OCI-LY1 (cell line): ENCODE results near the gene DUSP22.
"Not testable (repeated sequence)": the region's sequence is repeated elsewhere in the genome, so short reads cannot be mapped to it uniquely, and the experiment has no call there.

Source experiments
- H2AFZ ChIP-seq: fragments of 200-600 bp; sonication (generic), shearing (Covaris generic); 2 replicates; pipeline ENCODE4 v1.6.0; 2014; ENCODE audit warnings: antibody characterized with exemption, mild to moderate bottlenecking, low read length
- H3F3A ChIP-seq: fragments of 200-600 bp; sonication (generic), shearing (Covaris generic); 2 replicates; pipeline ENCODE4 v1.6.0; 2014; ENCODE audit warnings: mild to moderate bottlenecking, antibody characterized with exemption, low read length, moderate library complexity; ENCODE audit not compliant: insufficient read depth
- H3K27ac ChIP-seq: fragments of 200-600 bp; sonication (generic); 2 replicates; pipeline ENCODE4 v1.5.1; 2014; ENCODE audit warnings: low read length, mixed run types, mild to moderate bottlenecking, low read depth; ENCODE audit not compliant: poor library complexity, severe bottlenecking
- H3K27me3 ChIP-seq: fragments of 200-600 bp; sonication (generic); 2 replicates; pipeline ENCODE4 v1.6.0; 2014; ENCODE audit warnings: antibody characterized with exemption, mild to moderate bottlenecking, low read length, moderate library complexity; ENCODE audit not compliant: insufficient read depth
- H3K36me3 ChIP-seq: fragments of 200-600 bp; sonication (generic); 2 replicates; pipeline ENCODE4 v1.6.1; 2014; ENCODE audit warnings: mild to moderate bottlenecking, antibody characterized with exemption, low read length, moderate library complexity, mixed read lengths; ENCODE audit not compliant: insufficient read depth
- H3K4me1 ChIP-seq: fragments of 200-600 bp; sonication (generic); 2 replicates; pipeline ENCODE4 v1.5.1; 2014; ENCODE audit warnings: mild to moderate bottlenecking, low read length, moderate library complexity; ENCODE audit not compliant: insufficient read depth, severe bottlenecking
- H3K4me2 ChIP-seq: fragments of 200-600 bp; sonication (generic), shearing (Covaris generic); 2 replicates; pipeline ENCODE4 v1.6.1; 2014; ENCODE audit warnings: low read length
- H3K4me3 ChIP-seq: fragments of 200-600 bp; sonication (generic); 2 replicates; pipeline ENCODE4 v1.5.1; 2014; ENCODE audit warnings: low read length, low read depth, mild to moderate bottlenecking, mixed read lengths; ENCODE audit not compliant: poor library complexity, severe bottlenecking
- H3K79me2 ChIP-seq: fragments of 200-600 bp; shearing (Covaris generic); 2 replicates; pipeline ENCODE4 v1.6.1; 2016; ENCODE audit warnings: mixed run types, low read length, mixed read lengths; ENCODE audit not compliant: insufficient read depth
- H3K9ac ChIP-seq: fragments of 200-600 bp; sonication (generic), shearing (Covaris generic); 2 replicates; pipeline ENCODE4 v1.6.1; 2014; ENCODE audit warnings: mild to moderate bottlenecking, low read length, mixed read lengths
- H3K9me2 ChIP-seq: fragments of 200-600 bp; sonication (generic), shearing (Covaris generic); 2 replicates; pipeline ENCODE4 v1.6.1; 2014; ENCODE audit warnings: low read depth, mild to moderate bottlenecking, low read length, mixed read lengths
- H3K9me3 ChIP-seq: fragments of 200-600 bp; shearing (Covaris generic); 2 replicates; pipeline ENCODE4 v1.6.1; 2014; ENCODE audit warnings: low read length, mixed read lengths
- H4K20me1 ChIP-seq: fragments of 200-600 bp; sonication (generic), shearing (Covaris generic); 2 replicates; pipeline ENCODE4 v1.6.0; 2016; ENCODE audit warnings: mild to moderate bottlenecking, low read length; ENCODE audit not compliant: insufficient read depth
- EZH2 ChIP-seq: fragments of 200-600 bp; sonication (generic), shearing (Covaris generic); IDR thresholded peaks from 2 replicates; pipeline ENCODE4 v1.8.0; 2017; ENCODE audit warnings: borderline replicate concordance, mixed run types, mild to moderate bottlenecking, antibody characterized with exemption, low read length, moderate library complexity, mixed read lengths
- TF ChIP-seq, protein P1 (sequence below): fragments of 200-600 bp; sonication (generic), shearing (Covaris generic); IDR thresholded peaks from 2 replicates; pipeline ENCODE4 v1.5.1; 2017; ENCODE audit warnings: mild to moderate bottlenecking, antibody characterized with exemption, low read length, moderate library complexity, mixed read lengths

The DUSP22 gene

DNA sequence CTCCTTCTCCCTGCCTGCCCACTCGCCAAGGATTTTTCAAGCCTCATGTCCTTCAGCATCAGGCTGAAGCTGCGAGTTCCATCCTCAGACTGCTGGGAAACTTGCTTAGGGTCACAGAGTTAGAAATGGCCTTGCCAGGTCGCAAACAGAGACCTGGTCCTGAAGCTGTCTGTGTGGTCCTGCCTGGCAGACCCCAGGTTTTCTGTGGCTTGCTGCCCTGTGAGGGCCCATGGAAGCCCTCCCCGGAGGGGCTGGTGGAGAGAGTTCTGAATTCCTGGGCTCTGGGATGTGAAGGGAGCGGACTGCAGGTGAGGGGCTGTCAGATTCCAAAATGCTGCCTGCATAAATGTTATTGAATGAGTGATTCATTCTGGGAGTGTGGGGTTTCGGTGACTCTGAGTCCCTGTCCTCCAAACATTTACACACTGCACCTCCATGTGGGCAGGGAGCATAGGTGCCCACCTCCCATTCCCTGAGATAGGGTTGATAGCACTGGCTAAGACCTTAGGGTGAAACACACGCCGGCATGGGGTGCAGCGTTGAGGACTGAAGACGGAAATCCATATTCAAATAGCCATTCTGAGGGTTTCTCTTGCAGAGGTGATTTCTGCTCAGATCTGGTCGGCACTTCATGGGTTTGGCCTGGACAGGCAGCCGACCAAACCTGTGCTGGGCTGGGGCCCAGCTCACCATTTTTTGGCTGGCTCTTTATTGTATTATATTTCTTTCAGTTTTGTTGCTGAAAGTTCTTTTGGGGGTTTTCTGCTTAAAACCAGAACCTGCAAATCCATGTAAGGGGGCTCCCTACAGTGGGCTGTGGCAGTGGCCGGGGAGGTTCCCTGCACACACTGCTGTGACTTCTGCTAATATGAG lies 77.5 kb downstream of the DUSP22 start:
- Histone ChIP-seq H3K9ac (no peak overlapping the region), H4K20me1 (no peaks in the 10 kb centered on the region), H3F3A (no peaks in the 10 kb centered on the region), H3K9me3 (no peaks in the 10 kb centered on the region), H3K36me3 (no peaks in the 10 kb centered on the region), H3K4me1 (peaks cover 50% of the 10 kb centered on the region), H3K27ac (no peak overlapping the region), H3K9me2 (no peaks in the 10 kb centered on the region), H2AFZ (no peak overlapping the region), H3K27me3 (no peaks in the 10 kb centered on the region), H3K4me3 (no peak overlapping the region), H3K4me2 (no peak overlapping the region), H3K79me2 (no peaks in the 10 kb centered on the region)
- TF ChIP-seq, protein P1, sequence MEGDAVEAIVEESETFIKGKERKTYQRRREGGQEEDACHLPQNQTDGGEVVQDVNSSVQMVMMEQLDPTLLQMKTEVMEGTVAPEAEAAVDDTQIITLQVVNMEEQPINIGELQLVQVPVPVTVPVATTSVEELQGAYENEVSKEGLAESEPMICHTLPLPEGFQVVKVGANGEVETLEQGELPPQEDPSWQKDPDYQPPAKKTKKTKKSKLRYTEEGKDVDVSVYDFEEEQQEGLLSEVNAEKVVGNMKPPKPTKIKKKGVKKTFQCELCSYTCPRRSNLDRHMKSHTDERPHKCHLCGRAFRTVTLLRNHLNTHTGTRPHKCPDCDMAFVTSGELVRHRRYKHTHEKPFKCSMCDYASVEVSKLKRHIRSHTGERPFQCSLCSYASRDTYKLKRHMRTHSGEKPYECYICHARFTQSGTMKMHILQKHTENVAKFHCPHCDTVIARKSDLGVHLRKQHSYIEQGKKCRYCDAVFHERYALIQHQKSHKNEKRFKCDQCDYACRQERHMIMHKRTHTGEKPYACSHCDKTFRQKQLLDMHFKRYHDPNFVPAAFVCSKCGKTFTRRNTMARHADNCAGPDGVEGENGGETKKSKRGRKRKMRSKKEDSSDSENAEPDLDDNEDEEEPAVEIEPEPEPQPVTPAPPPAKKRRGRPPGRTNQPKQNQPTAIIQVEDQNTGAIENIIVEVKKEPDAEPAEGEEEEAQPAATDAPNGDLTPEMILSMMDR = no peak
- TF ChIP-seq EZH2 = no peak

DNA sequence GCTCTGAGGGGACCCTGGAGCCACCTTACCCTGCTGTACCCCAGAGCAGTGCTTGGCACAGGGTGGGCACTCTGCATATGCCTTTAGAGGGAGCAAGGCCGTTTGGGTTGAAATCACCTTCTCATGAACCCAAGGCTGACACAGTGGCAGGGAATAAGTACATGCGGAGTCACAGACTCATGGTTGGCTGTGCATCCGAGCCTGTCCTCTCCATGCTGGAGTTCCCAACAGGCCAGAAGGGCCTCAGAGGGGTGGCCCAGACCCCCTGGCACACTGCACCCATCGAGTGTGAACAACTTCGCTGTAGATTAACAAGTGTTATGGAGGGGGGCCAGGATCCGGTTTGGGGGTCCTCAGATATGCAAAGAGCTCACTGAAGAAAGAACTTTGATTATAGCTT lies 78.3 kb downstream of the DUSP22 start:
- Histone ChIP-seq H4K20me1 (no peaks in the 10 kb centered on the region), H3F3A (no peaks in the 10 kb centered on the region), H3K9me2 (no peaks in the 10 kb centered on the region), H3K79me2 (no peaks in the 10 kb centered on the region), H3K36me3 (no peaks in the 10 kb centered on the region), H3K9ac (no peak overlapping the region), H3K4me1 (peaks cover 42% of the 10 kb centered on the region), H2AFZ (no peak overlapping the region), H3K4me3 (no peak overlapping the region), H3K4me2 (no peak overlapping the region), H3K27me3 (no peaks in the 10 kb centered on the region), H3K27ac (no peak overlapping the region), H3K9me3 (no peaks in the 10 kb centered on the region)
- TF ChIP-seq, protein P1 = no peak
- no peak for TF ChIP-seq EZH2

DNA sequence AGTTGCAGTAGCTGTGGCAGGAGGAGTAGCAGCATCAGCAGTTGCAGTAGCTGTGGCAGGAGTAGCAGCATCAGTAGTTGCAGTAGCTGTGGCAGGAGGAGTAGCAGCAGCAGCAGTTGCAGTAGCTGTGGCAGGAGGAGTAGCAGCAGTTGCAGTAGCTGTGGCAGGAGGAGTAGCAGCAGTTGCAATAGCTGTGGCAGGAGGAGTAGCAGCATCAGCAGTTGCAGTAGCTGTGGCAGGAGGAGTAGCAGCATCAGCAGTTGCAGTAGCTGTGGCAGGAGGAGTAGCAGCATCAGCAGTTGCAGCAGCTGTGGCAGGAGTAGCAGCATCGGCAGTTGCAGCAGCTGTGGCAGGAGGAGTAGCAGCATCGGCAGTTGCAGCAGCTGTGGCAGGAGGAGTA lies 79.6 kb downstream of the DUSP22 start:
- not testable (repeated sequence) for H3K9ac ChIP-seq, H3K27ac ChIP-seq, H3K36me3 ChIP-seq, H3K9me3 ChIP-seq, H3K9me2 ChIP-seq, H3F3A ChIP-seq, H4K20me1 ChIP-seq, H2AFZ ChIP-seq, H3K79me2 ChIP-seq, H3K4me3 ChIP-seq, H3K27me3 ChIP-seq, H3K4me2 ChIP-seq
- peaks cover 36% of the 10 kb centered on the region for H3K4me1 ChIP-seq
